Measurements from ENCODE around the gene PIWIL4.

The PIWIL4 gene

GRCh38 chr11:94567181-94567670, at the start of gene PIWIL4:
PIWIL4 (plus strand) TSS chr11:94567368; CDS start chr11:94567519, 151 bp downstream.
- Histone ChIP-seq H2AFZ (ENCODE audit: low read depth, low read length, severe bottlenecking) (no peak within 1 kb of the TSS), H3K27me3 (ENCODE audit: low read length) (no peaks in the 10 kb centered on the region), H3K27ac (ENCODE audit: low read depth, low read length) (no peak within 1 kb of the TSS), H3F3A (ENCODE audit: insufficient read depth) (no peaks in the 10 kb centered on the region), H3K9me2 (replicated peaks; ENCODE audit: insufficient read depth, low read length) (no peaks in the 10 kb centered on the region), H3K4me2 (ENCODE audit: low read depth, low read length, poor library complexity, severe bottlenecking) (no peak within 1 kb of the TSS), H3K36me3 (ENCODE audit: low read length) (no peaks in the 10 kb centered on the region), H3K9me3 (ENCODE audit: insufficient read depth, low read length) (no peaks in the 10 kb centered on the region), H3K79me2 (ENCODE audit: insufficient read depth, low read length) (no peaks in the 10 kb centered on the region), H3K4me3 (ENCODE audit: insufficient read depth, low read length, poor library complexity, severe bottlenecking) (no peak within 1 kb of the TSS), H3K9ac (ENCODE audit: low read length) (no peak within 1 kb of the TSS), H4K20me1 (ENCODE audit: low read depth, low read length) (no peaks in the 10 kb centered on the region)
- TF ChIP-seq EZH2phosphoT487 (conservative IDR thresholded peaks at IDR 0.05; ENCODE audit: low read length): no peak
- no peak for TF ChIP-seq CTCF (IDR thresholded peaks at IDR 0.05; ENCODE audit: insufficient read depth, low read length, poor library complexity, severe bottlenecking)

GRCh38 chr11:94518300-94518699, 48.9 kb upstream of the PIWIL4 start:
- H3K9me2 ChIP-seq (replicated peaks; ENCODE audit: insufficient read depth, low read length): no peaks in the 10 kb centered on the region
- no peaks in the 10 kb centered on the region for H3F3A ChIP-seq (ENCODE audit: insufficient read depth)
- no peaks in the 10 kb centered on the region for H3K36me3 ChIP-seq (ENCODE audit: low read length)
- H2AFZ ChIP-seq (ENCODE audit: low read depth, low read length, severe bottlenecking): no peak overlapping the region
- no peak overlapping the region for H3K27ac ChIP-seq (ENCODE audit: low read depth, low read length)
- H4K20me1 ChIP-seq (ENCODE audit: low read depth, low read length): no peaks in the 10 kb centered on the region
- no peaks in the 10 kb centered on the region for H3K79me2 ChIP-seq (ENCODE audit: insufficient read depth, low read length)
- TF ChIP-seq EZH2phosphoT487 (conservative IDR thresholded peaks at IDR 0.05; ENCODE audit: low read length) (no peak), CTCF (IDR thresholded peaks at IDR 0.05; ENCODE audit: insufficient read depth, low read length, poor library complexity, severe bottlenecking) (no peak)
- no peak overlapping the region for H3K9ac ChIP-seq (ENCODE audit: low read length)
- no peaks in the 10 kb centered on the region for H3K27me3 ChIP-seq (ENCODE audit: low read length)
- H3K4me3 ChIP-seq (ENCODE audit: insufficient read depth, low read length, poor library complexity, severe bottlenecking): no peak overlapping the region
- H3K4me2 ChIP-seq (ENCODE audit: low read depth, low read length, poor library complexity, severe bottlenecking): no peak overlapping the region
- no peaks in the 10 kb centered on the region for H3K9me3 ChIP-seq (ENCODE audit: insufficient read depth, low read length)

- Histone ChIP-seq H4K20me1 (ENCODE audit: low read depth, low read length) (no peaks in the 10 kb centered on the region), H3K9ac (ENCODE audit: low read length) (no peak overlapping the region), H2AFZ (ENCODE audit: low read depth, low read length, severe bottlenecking) (no peak overlapping the region), H3K4me3 (ENCODE audit: insufficient read depth, low read length, poor library complexity, severe bottlenecking) (no peak overlapping the region), H3K79me2 (ENCODE audit: insufficient read depth, low read length) (no peaks in the 10 kb centered on the region), H3K4me2 (ENCODE audit: low read depth, low read length, poor library complexity, severe bottlenecking) (no peak overlapping the region), H3F3A (ENCODE audit: insufficient read depth) (no peaks in the 10 kb centered on the region), H3K27me3 (ENCODE audit: low read length) (no peaks in the 10 kb centered on the region), H3K36me3 (ENCODE audit: low read length) (no peaks in the 10 kb centered on the region), H3K27ac (ENCODE audit: low read depth, low read length) (no peak overlapping the region), H3K9me2 (replicated peaks; ENCODE audit: insufficient read depth, low read length) (no peaks in the 10 kb centered on the region), H3K9me3 (ENCODE audit: insufficient read depth, low read length) (no peaks in the 10 kb centered on the region)
- no peak for TF ChIP-seq EZH2phosphoT487 (conservative IDR thresholded peaks at IDR 0.05; ENCODE audit: low read length)
- peak; percentile 53 for TF ChIP-seq CTCF (IDR thresholded peaks at IDR 0.05; ENCODE audit: insufficient read depth, low read length, poor library complexity, severe bottlenecking)
Observed at GRCh38 chr11:94519478-94520084, 47.6 kb upstream of the PIWIL4 start.

Measured in SU-DHL-6 (cell line).